ENCODE data around the gene COL4A1.

Gene COL4A1

DNA sequence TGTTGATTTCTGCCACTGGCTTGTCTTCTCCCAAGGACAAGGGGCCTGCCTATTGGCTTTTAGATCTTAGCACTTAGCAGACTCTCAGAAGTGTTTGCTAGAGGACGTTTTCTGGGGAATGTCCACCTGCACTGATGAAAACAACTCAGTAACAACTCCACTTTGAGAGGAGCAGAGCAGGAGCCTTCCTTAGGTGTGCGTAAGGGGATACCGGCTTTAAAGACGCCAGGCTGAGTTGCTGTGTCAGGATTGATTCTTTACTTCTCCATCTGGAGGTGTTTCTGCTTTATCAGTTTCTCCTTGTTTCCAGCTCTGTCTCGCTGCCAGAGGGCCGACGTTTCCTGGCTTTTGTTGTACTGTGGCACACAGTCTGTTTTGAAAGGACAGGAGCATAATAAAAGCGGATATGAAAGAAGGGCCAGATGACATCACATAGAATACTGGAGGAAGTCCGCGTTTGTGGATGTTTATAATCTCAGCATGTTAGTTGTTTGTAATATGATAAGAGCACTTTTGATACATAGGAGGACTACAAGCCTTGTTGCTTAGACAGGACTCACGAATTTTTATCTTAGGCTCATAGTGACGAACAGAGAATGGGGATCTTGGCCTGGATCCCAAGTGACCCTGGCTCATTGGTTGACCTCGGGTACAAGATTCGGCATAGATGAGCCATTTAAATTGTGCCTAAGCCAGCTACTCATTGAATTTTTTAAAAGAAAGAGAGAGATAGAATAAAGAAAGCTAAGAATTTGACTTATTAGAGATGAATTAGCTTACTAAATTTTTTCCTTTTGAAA lies 34.7 kb upstream of the COL4A1 start:
- Histone ChIP-seq H3K9me3 (ENCODE audit: control insufficient read depth in 1 of 2, low read length in 2 of 2) (no peaks in the 10 kb centered on the region), H3K4me1 (ENCODE audit: control insufficient read depth in 1 of 2, insufficient read depth in 2 of 2, low read length in 2 of 2) (peaks cover 5 to 11% of the 10 kb centered on the region in 2 donors), H3K9ac (ENCODE audit: low read depth in 1 of 2, low read length in 2 of 2) (peak overlapping the region in 1 of 2 donors; percentile 42), H3K4me3 (ENCODE audit: low read depth in 1 of 2, low read length in 2 of 2) (no peak overlapping the region), H3K36me3 (ENCODE audit: control insufficient read depth in 1 of 2, insufficient read depth in 2 of 2, low read length in 2 of 2) (no peaks in the 10 kb centered on the region), H3K27ac (ENCODE audit: low read depth, low read length) (peak overlapping the region; percentile 83), H3K27me3 (ENCODE audit: control insufficient read depth in 1 of 2, insufficient read depth in 2 of 2, low read length in 2 of 2) (peaks cover 0 to 6% of the 10 kb centered on the region in 2 donors)

- no peaks in the 10 kb centered on the region for H3K36me3 ChIP-seq (ENCODE audit: control insufficient read depth in 1 of 2, insufficient read depth in 2 of 2, low read length in 2 of 2)
- H3K9ac ChIP-seq (ENCODE audit: low read depth in 1 of 2, low read length in 2 of 2), result peak overlapping the region in 1 of 2 donors; percentile 42
- no peaks in the 10 kb centered on the region for H3K9me3 ChIP-seq (ENCODE audit: control insufficient read depth in 1 of 2, low read length in 2 of 2)
- peaks cover 0 to 6% of the 10 kb centered on the region in 2 donors for H3K27me3 ChIP-seq (ENCODE audit: control insufficient read depth in 1 of 2, insufficient read depth in 2 of 2, low read length in 2 of 2)
- H3K4me3 ChIP-seq (ENCODE audit: low read depth in 1 of 2, low read length in 2 of 2), result no peak overlapping the region
- peak overlapping the region; percentile 83 for H3K27ac ChIP-seq (ENCODE audit: low read depth, low read length)
- peaks cover 5 to 9% of the 10 kb centered on the region in 2 donors for H3K4me1 ChIP-seq (ENCODE audit: control insufficient read depth in 1 of 2, insufficient read depth in 2 of 2, low read length in 2 of 2)
Measured at GRCh38 chr13:110340812-110341444, 34.0 kb upstream of the COL4A1 start.

DNA sequence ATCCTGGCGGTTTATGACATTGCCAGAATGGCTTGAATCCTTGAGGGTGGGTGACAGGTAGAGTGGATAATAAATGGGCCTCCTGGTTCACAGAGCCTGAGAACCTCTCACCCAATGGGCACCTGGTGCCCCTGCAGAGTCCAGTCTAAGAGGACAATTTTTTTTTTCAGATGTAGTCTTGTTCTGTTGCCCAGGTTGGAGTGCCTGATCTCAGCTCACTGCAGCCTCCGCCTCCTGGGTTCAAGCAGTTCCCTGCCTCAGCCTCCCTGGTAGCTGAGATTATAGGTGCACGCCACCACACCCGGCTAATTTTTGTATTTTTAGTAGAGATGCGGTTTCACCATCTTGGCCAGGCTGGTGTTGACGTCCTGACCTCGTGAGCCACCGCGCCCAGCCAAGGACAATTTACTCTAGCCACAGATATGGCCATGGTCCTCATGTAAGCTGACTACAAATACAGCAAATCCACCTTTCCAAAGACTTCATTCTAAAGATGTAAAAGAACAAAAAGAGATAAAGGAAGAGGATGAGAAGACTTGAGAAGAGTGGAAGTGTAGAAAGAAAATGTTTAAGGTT lies 33.1 kb upstream of the COL4A1 start:
- no peak overlapping the region for H3K4me3 ChIP-seq (ENCODE audit: low read depth in 1 of 2, low read length in 2 of 2)
- H3K9ac ChIP-seq (ENCODE audit: low read depth in 1 of 2, low read length in 2 of 2), result no peak overlapping the region
- H3K9me3 ChIP-seq (ENCODE audit: control insufficient read depth in 1 of 2, low read length in 2 of 2), result no peaks in the 10 kb centered on the region
- H3K36me3 ChIP-seq (ENCODE audit: control insufficient read depth in 1 of 2, insufficient read depth in 2 of 2, low read length in 2 of 2), result no peaks in the 10 kb centered on the region
- peak overlapping the region; percentile 83 for H3K27ac ChIP-seq (ENCODE audit: low read depth, low read length)
- H3K27me3 ChIP-seq (ENCODE audit: control insufficient read depth in 1 of 2, insufficient read depth in 2 of 2, low read length in 2 of 2), result peaks cover 0 to 6% of the 10 kb centered on the region in 2 donors
- peaks cover 5 to 9% of the 10 kb centered on the region in 2 donors for H3K4me1 ChIP-seq (ENCODE audit: control insufficient read depth in 1 of 2, insufficient read depth in 2 of 2, low read length in 2 of 2)

GRCh38 chr13:110339263-110339662 lies 32.3 kb upstream of the COL4A1 start:
- Histone ChIP-seq H3K9ac (ENCODE audit: low read depth in 1 of 2, low read length in 2 of 2) (no peak overlapping the region), H3K4me3 (ENCODE audit: low read depth in 1 of 2, low read length in 2 of 2) (no peak overlapping the region), H3K4me1 (ENCODE audit: control insufficient read depth in 1 of 2, insufficient read depth in 2 of 2, low read length in 2 of 2) (peaks cover 5 to 9% of the 10 kb centered on the region in 2 donors), H3K27ac (ENCODE audit: low read depth, low read length) (no peak overlapping the region), H3K9me3 (ENCODE audit: control insufficient read depth in 1 of 2, low read length in 2 of 2) (no peaks in the 10 kb centered on the region), H3K36me3 (ENCODE audit: control insufficient read depth in 1 of 2, insufficient read depth in 2 of 2, low read length in 2 of 2) (no peaks in the 10 kb centered on the region), H3K27me3 (ENCODE audit: control insufficient read depth in 1 of 2, insufficient read depth in 2 of 2, low read length in 2 of 2) (peaks cover 0 to 6% of the 10 kb centered on the region in 2 donors)

DNA sequence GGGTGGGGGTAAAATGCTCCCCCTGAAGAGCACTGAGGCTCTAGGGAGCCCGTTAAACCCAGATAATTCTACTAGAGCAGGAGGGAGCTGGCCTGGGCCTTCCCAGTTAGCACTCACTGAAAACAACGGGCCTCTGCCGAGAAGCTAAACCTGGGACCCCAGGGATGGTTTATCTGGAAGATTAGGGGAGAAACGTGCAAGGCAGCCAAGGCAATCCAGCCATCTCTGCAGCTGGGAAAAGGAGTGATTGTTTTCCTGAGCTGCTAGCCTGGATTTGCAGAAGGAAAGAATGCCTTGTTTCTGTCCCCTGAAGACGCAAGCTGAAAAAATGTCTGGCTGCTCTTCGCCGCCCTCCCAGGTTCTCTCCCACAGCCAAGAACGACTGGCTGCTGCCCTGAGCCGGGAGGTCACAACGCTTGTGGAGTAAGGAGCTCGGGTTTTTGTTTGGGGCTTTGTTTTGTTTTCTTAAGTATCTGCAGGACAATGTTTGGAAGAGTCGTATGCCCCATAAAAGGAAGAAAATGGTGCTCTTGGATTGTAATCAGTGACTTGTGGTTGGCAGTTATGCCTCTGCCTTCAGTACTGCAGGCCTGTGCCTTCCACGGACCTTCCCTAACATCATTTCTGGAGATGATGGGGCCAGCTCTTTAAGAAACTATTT lies 31.6 kb upstream of the COL4A1 start:
- Histone ChIP-seq H3K27me3 (ENCODE audit: control insufficient read depth in 1 of 2, insufficient read depth in 2 of 2, low read length in 2 of 2) (peaks cover 0 to 6% of the 10 kb centered on the region in 2 donors), H3K9ac (ENCODE audit: low read depth in 1 of 2, low read length in 2 of 2) (no peak overlapping the region), H3K36me3 (ENCODE audit: control insufficient read depth in 1 of 2, insufficient read depth in 2 of 2, low read length in 2 of 2) (no peaks in the 10 kb centered on the region), H3K4me3 (ENCODE audit: low read depth in 1 of 2, low read length in 2 of 2) (no peak overlapping the region), H3K9me3 (ENCODE audit: control insufficient read depth in 1 of 2, low read length in 2 of 2) (no peaks in the 10 kb centered on the region), H3K27ac (ENCODE audit: low read depth, low read length) (no peak overlapping the region), H3K4me1 (ENCODE audit: control insufficient read depth in 1 of 2, insufficient read depth in 2 of 2, low read length in 2 of 2) (peaks cover 5 to 9% of the 10 kb centered on the region in 2 donors)

GRCh38 chr13:110337247-110337646 lies 30.3 kb upstream of the COL4A1 start:
- Histone ChIP-seq H3K9ac (ENCODE audit: low read depth in 1 of 2, low read length in 2 of 2) (no peak overlapping the region), H3K36me3 (ENCODE audit: control insufficient read depth in 1 of 2, insufficient read depth in 2 of 2, low read length in 2 of 2) (no peaks in the 10 kb centered on the region), H3K4me3 (ENCODE audit: low read depth in 1 of 2, low read length in 2 of 2) (no peak overlapping the region), H3K9me3 (ENCODE audit: control insufficient read depth in 1 of 2, low read length in 2 of 2) (no peaks in the 10 kb centered on the region), H3K27ac (ENCODE audit: low read depth, low read length) (no peak overlapping the region), H3K4me1 (ENCODE audit: control insufficient read depth in 1 of 2, insufficient read depth in 2 of 2, low read length in 2 of 2) (peaks cover 9 to 11% of the 10 kb centered on the region in 2 donors), H3K27me3 (ENCODE audit: control insufficient read depth in 1 of 2, insufficient read depth in 2 of 2, low read length in 2 of 2) (peaks cover 0 to 3% of the 10 kb centered on the region in 2 donors)

DNA sequence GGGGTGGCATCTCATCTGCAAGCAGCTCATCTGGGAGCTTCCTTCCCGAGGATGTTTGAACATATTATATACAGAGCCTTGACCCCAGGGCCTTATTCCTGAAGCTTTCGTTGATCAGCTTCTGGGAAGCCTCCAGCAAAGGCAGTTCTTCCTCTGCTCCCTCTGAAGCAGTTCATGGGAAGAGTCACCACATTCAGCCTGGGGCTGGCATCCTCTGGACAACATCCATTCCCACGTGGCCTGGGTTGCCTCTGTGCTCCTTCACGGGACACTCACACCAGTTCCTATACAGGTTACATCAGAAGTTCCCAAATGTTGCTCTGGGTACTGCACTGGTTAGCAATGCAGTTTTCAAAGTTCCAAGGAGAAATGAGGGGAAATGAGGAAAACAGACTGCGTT lies 29.7 kb upstream of the COL4A1 start:
- peaks cover 0 to 3% of the 10 kb centered on the region in 2 donors for H3K27me3 ChIP-seq (ENCODE audit: control insufficient read depth in 1 of 2, insufficient read depth in 2 of 2, low read length in 2 of 2)
- H3K36me3 ChIP-seq (ENCODE audit: control insufficient read depth in 1 of 2, insufficient read depth in 2 of 2, low read length in 2 of 2), result no peaks in the 10 kb centered on the region
- H3K9ac ChIP-seq (ENCODE audit: low read depth in 1 of 2, low read length in 2 of 2), result no peak overlapping the region
- no peak overlapping the region for H3K4me3 ChIP-seq (ENCODE audit: low read depth in 1 of 2, low read length in 2 of 2)
- no peak overlapping the region for H3K27ac ChIP-seq (ENCODE audit: low read depth, low read length)
- no peaks in the 10 kb centered on the region for H3K9me3 ChIP-seq (ENCODE audit: control insufficient read depth in 1 of 2, low read length in 2 of 2)
- peaks cover 9 to 11% of the 10 kb centered on the region in 2 donors for H3K4me1 ChIP-seq (ENCODE audit: control insufficient read depth in 1 of 2, insufficient read depth in 2 of 2, low read length in 2 of 2)

- no peaks in the 10 kb centered on the region for H3K9me3 ChIP-seq (ENCODE audit: control insufficient read depth in 1 of 2, low read length in 2 of 2)
- H3K36me3 ChIP-seq (ENCODE audit: control insufficient read depth in 1 of 2, insufficient read depth in 2 of 2, low read length in 2 of 2), result no peaks in the 10 kb centered on the region
- H3K27me3 ChIP-seq (ENCODE audit: control insufficient read depth in 1 of 2, insufficient read depth in 2 of 2, low read length in 2 of 2), result no peaks in the 10 kb centered on the region
- H3K4me1 ChIP-seq (ENCODE audit: control insufficient read depth in 1 of 2, insufficient read depth in 2 of 2, low read length in 2 of 2), result peaks cover 4 to 7% of the 10 kb centered on the region in 2 donors
- H3K4me3 ChIP-seq (ENCODE audit: low read depth in 1 of 2, low read length in 2 of 2), result no peak overlapping the region
- H3K27ac ChIP-seq (ENCODE audit: low read depth, low read length), result no peak overlapping the region
- no peak overlapping the region for H3K9ac ChIP-seq (ENCODE audit: low read depth in 1 of 2, low read length in 2 of 2)
Measured at GRCh38 chr13:110336108-110336507, 29.2 kb upstream of the COL4A1 start.

DNA sequence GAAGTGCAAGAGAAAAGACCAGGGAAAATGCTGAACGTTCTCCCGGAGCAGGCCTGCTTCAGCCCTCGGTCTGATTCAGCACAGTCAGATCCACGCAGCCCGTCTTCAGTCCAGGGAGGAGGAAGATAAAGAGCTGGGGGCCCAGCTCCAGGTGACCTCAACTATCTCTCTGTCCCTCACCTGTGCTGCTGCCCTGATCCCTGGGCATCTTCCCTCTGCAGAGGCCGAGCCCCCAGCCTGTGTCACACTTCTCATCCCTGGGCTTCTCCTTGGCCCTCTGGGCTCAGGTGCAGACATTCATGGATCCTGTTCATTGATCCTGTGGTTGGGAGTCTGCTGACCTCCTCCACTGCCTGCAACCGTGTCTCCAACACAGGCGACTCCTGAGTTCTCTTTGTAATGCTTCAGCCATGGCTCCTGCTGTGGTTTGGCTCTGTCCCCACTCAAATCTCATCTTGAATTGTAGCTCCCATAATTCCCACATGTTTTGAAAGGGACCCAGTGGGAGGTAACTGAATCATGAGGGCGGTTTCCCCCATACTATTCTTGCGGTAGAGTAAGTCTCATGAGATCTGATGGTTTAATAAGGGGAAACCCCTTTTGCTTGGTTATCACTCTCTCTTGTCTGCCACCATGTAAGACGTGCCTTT lies 28.0 kb upstream of the COL4A1 start:
- H3K27me3 ChIP-seq (ENCODE audit: control insufficient read depth in 1 of 2, insufficient read depth in 2 of 2, low read length in 2 of 2), result no peaks in the 10 kb centered on the region
- no peaks in the 10 kb centered on the region for H3K36me3 ChIP-seq (ENCODE audit: control insufficient read depth in 1 of 2, insufficient read depth in 2 of 2, low read length in 2 of 2)
- peaks cover 3 to 6% of the 10 kb centered on the region in 2 donors for H3K4me1 ChIP-seq (ENCODE audit: control insufficient read depth in 1 of 2, insufficient read depth in 2 of 2, low read length in 2 of 2)
- H3K9me3 ChIP-seq (ENCODE audit: control insufficient read depth in 1 of 2, low read length in 2 of 2), result no peaks in the 10 kb centered on the region
- H3K4me3 ChIP-seq (ENCODE audit: low read depth in 1 of 2, low read length in 2 of 2), result no peak overlapping the region
- H3K9ac ChIP-seq (ENCODE audit: low read depth in 1 of 2, low read length in 2 of 2), result no peak overlapping the region
- H3K27ac ChIP-seq (ENCODE audit: low read depth, low read length), result no peak overlapping the region

Data from duodenal mucosa (tissue), 2 donors.